Activated naive CD8-positive, alpha-beta T cell treated with anti-CD3 and anti-CD28 coated beads, Interleukin-2, amount 50 U/mL, for 16 hours (primary cell): ENCODE measurements around the gene IL36RN.
"Not testable (repeated sequence)": the region's sequence is repeated elsewhere in the genome, so short reads cannot be mapped to it uniquely, and the experiment has no call there.

Experiments used
- DNase-seq: peaks from one replicate; pipeline ENCODE4 v3.0.0-alpha.2; 2020; ENCODE audit warnings: low read depth, low spot score

The IL36RN gene

GRCh38 chr2:113073325-113073834 is 14.4 kb downstream of the IL36RN start:
- no peak for DNase-seq

GRCh38 chr2:113075030-113075429 is 16.0 kb downstream of the IL36RN start:
- no peak for DNase-seq

GRCh38 chr2:113075600-113075999 is 16.6 kb downstream of the IL36RN start:
- no peak for DNase-seq

- DNase-seq = no peak
These were observed 18.1 kb downstream of the IL36RN start for GRCh38 chr2:113076954-113077669.

- no peak for DNase-seq
These were observed 18.9 kb downstream of the IL36RN start for GRCh38 chr2:113077921-113078320.

GRCh38 chr2:113078350-113078839 is 19.4 kb downstream of the IL36RN start:
- DNase-seq = no peak

- no peak for DNase-seq
These were observed 20.1 kb downstream of the IL36RN start for GRCh38 chr2:113079131-113079530.

GRCh38 chr2:113080134-113080533 is 21.1 kb downstream of the IL36RN start:
- DNase-seq = no peak

- DNase-seq = no peak
These were observed 22.7 kb downstream of the IL36RN start for GRCh38 chr2:113081488-113082210.

GRCh38 chr2:113083296-113083695 is 24.3 kb downstream of the IL36RN start:
- no peak for DNase-seq

GRCh38 chr2:113084249-113085000 is 25.4 kb downstream of the IL36RN start:
- DNase-seq = no peak

- no peak for DNase-seq
These were observed 26.5 kb downstream of the IL36RN start for GRCh38 chr2:113085542-113085941.

GRCh38 chr2:113088213-113088992 is 29.4 kb downstream of the IL36RN start:
- no peak for DNase-seq

GRCh38 chr2:113089916-113090315 is 30.9 kb downstream of the IL36RN start:
- no peak for DNase-seq

- no peak for DNase-seq
These were observed 32.4 kb downstream of the IL36RN start for GRCh38 chr2:113091231-113091896.

- DNase-seq = no peak
These were observed 34.0 kb downstream of the IL36RN start for GRCh38 chr2:113092864-113093612.

- DNase-seq = no peak
These were observed 34.6 kb downstream of the IL36RN start for GRCh38 chr2:113093613-113093977.

GRCh38 chr2:113096306-113096705 is 37.3 kb downstream of the IL36RN start:
- DNase-seq = not testable (repeated sequence)

GRCh38 chr2:113096842-113097618 is 38.0 kb downstream of the IL36RN start:
- DNase-seq = not testable (repeated sequence)
